A549 treated with AZD9567 at 1 μM for 4 hours (cell line): ENCODE results near the gene KRTAP1-4. TPM values are rescaled to one million over a fixed set of nuclear protein-coding genes. Genes with fewer than 3 reads are reported as not detected.

ENCODE experiments used
- total RNA-seq: library from RNA; stranded (reverse); fragments of 200-300 nt; extraction: Qiagen RNA extraction; gene quantifications from 5 replicates; pipeline ENCODE4 v1.2.3, GENCODE V29; 2022; ENCODE audit not compliant: insufficient read depth

The KRTAP1-4 gene
- total RNA-seq = not detected in 5 replicates

GRCh38 chr17:41029633-41030245 lies at the start of gene KRTAP1-4:
Gene KRTAP1-4, minus strand, starts transcription at chr17:41030195. Its CDS starts 117 bp downstream, at chr17:41030078.

GRCh38 chr17:41065829-41066624 lies 36.0 kb upstream of the KRTAP1-4 start, which contains the start of gene KRTAP2-4:
Gene KRTAP2-4, minus strand, starts transcription at chr17:41065879. Its CDS starts 34 bp downstream, at chr17:41065845.

DNA sequence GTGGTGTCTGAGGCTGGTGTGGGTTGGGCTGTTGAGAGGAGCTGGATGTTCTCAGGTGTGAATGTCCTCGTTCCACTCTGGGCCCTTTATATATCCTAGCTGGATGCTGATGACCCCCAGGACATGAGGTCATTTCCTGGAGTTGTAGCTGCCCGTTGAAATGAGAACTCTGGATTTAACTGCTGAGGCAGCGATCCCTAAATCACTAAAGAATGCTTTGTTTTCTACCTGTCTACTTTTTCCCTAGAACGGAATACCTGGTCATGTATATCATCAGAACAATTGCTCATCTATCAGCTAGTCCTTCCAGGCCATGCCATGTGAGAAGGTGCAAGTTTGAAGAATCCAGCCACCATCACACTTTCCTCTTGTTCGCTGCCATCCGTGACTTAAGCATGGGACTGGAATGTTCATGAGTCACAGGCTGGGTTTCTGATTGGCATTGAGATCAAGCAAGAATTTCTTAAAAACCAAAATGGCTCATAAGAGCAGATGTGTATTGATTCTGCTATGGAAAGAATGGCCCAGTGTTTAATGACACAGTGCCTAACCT lies 30.1 kb upstream of the KRTAP1-4 start, which contains the start of gene KRTAP2-3:
Gene KRTAP2-3 (minus strand): TSS at position 63 of the 553 bp plus-strand sequence. CDS start 64 bp downstream, outside the sequence.

GRCh38 chr17:41055130-41055529 lies 25.1 kb upstream of the KRTAP1-4 start, which contains the start of gene KRTAP2-2:
Gene KRTAP2-2, minus strand, starts transcription at chr17:41055230. Its CDS starts 19 bp downstream, at chr17:41055211.

GRCh38 chr17:41046735-41047465 lies 16.9 kb upstream of the KRTAP1-4 start, which contains the start of gene KRTAP2-1:
Gene KRTAP2-1, minus strand, starts transcription at chr17:41047316. Its CDS starts 49 bp downstream, at chr17:41047267.

GRCh38 chr17:41040783-41041571 lies 11.0 kb upstream of the KRTAP1-4 start, which contains the start of gene KRTAP1-1:
Gene KRTAP1-1, minus strand, starts transcription at chr17:41041450. Its CDS starts 53 bp downstream, at chr17:41041397.

DNA sequence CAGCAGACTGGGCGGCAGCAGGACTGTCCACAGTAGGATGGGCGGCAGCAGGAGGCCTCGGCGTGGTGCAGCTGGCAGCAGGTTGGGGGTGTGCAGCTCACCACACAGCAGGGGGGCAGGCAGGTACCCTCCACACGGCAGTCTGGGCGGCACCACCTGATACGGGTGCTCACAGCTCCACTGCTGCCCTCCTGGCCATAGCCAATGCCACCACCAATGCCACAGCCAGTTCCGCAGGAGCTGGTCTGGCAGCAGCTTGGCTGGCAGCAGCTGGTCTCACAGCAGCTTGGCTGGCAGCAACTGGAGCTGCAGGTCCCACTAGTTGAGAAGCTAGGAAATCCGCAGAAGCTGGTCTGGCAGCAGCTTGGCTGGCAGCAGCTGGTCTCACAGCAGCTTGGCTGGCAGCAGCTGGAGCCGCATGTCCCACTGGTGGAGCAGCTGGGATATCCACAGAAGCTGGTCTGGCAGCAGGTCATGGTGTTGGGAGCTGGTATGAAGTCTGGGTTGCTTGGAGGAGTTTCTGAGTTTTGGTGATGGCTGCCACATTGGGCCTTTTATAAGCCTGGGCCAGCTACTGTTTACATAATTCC lies 4.4 kb upstream of the KRTAP1-4 start, which contains the start of gene KRTAP1-3:
Gene KRTAP1-3 (minus strand): TSS at position 529 of the 590 bp plus-strand sequence. CDS start 53 bp downstream, at position 476.

GRCh38 chr17:41026715-41027471 lies 3.1 kb downstream of the KRTAP1-4 start, which contains the start of gene KRTAP1-5:
Gene KRTAP1-5, minus strand, starts transcription at chr17:41027208. Its CDS starts 53 bp downstream, at chr17:41027155.

DNA sequence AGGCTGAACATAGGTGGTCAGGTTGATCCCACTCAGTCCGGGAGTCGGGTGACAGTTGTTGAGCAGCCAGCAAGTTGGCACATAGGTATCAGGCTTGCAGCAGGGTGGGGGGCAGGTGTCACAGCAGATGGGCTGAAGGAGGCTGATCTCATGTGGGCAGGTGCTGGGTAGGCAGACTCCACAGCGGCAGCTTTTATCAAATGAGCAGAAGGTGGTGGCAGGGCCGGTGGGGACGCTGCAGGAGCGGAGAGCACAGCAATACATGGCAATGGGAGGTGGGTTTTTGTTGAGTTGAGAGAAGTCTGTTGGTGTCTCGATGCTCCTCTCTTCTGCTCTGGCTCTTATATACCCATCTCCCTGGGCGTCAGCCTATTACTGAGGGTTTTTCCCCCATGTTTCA lies 21.2 kb downstream of the KRTAP1-4 start, which contains the start of gene KRTAP3-1:
Gene KRTAP3-1 (minus strand): TSS at position 318 of the 400 bp plus-strand sequence. CDS start 54 bp downstream, at position 264.

GRCh38 chr17:40999563-40999962 lies 30.4 kb downstream of the KRTAP1-4 start, which contains the start of gene KRTAP3-2:
Gene KRTAP3-2, minus strand, starts transcription at chr17:40999906. Its CDS starts 53 bp downstream, at chr17:40999853.

DNA sequence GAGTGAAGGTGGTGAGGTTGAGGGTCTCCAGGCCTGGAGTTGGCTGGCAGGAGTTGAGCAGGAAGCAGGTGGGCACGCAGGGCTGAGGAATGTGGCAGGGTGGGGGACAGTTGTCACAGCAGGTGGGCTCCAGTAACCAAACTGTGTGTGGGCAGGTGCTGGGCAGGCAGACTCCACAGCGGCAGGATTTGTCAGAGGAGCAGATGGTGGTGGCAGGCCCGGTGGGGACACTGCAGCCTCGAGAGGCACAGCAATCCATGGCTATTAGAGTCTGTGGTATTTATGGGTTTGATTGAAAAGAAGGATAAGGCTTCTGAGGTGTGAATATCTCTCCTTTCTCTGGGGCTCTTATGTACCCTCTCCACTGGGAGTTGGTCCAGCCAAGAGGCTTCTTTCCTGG lies 36.2 kb downstream of the KRTAP1-4 start, which contains the start of gene KRTAP3-3:
Gene KRTAP3-3 (minus strand): TSS at position 326 of the 400 bp plus-strand sequence. CDS start 67 bp downstream, at position 259.

GRCh38 chr17:40984226-40984625 lies 45.8 kb downstream of the KRTAP1-4 start, which contains the start of gene KRT40:
Gene KRT40, minus strand, starts transcription at chr17:40984326. Its CDS starts 53 bp downstream, at chr17:40984273.

Other genes starting within 250 kb of the KRTAP1-4 start
- 0.12 TPM in 1 of 5 replicates, not detected in the others for gene KRT27, start 247.6 kb downstream of the KRTAP1-4 start, total RNA-seq
- not detected in 5 replicates for gene KRT28, start 230.2 kb downstream of the KRTAP1-4 start, total RNA-seq
- gene KRT10, start 207.6 kb downstream of the KRTAP1-4 start, total RNA-seq = 51.8 to 115 TPM (median 108 TPM) in 5 replicates
- gene KRT12, start 163.0 kb downstream of the KRTAP1-4 start, total RNA-seq = not detected in 5 replicates
- 0.23 to 0.42 TPM (median 0.35 TPM) in 4 of 5 replicates, not detected in the other for gene KRT20, start 145.0 kb downstream of the KRTAP1-4 start, total RNA-seq
- 0.07 to 0.26 TPM (median 0.07 TPM) in 3 of 5 replicates, not detected in the others for gene KRT23, start 92.5 kb downstream of the KRTAP1-4 start, total RNA-seq
- gene KRT39, start 63.2 kb downstream of the KRTAP1-4 start, total RNA-seq = not detected in 5 replicates
- not detected in 5 replicates for gene KRT40, start 45.9 kb downstream of the KRTAP1-4 start, total RNA-seq
- not detected in 5 replicates for gene KRTAP3-3, start 36.0 kb downstream of the KRTAP1-4 start, total RNA-seq
- 0.16 to 3.6 TPM (median 0.25 TPM) in 5 replicates for gene KRTAP3-2, start 30.3 kb downstream of the KRTAP1-4 start, total RNA-seq
- gene KRTAP3-1, start 21.1 kb downstream of the KRTAP1-4 start, total RNA-seq = not detected in 5 replicates
- gene KRTAP1-5, start 3.0 kb downstream of the KRTAP1-4 start, total RNA-seq = not detected in 5 replicates
- gene KRTAP1-3, start 4.7 kb upstream of the KRTAP1-4 start, total RNA-seq = not detected in 5 replicates
- gene KRTAP1-1, start 11.3 kb upstream of the KRTAP1-4 start, total RNA-seq = not detected in 5 replicates
- not detected in 5 replicates for gene KRTAP2-1, start 17.1 kb upstream of the KRTAP1-4 start, total RNA-seq
- not detected in 5 replicates for gene KRTAP2-2, start 25.0 kb upstream of the KRTAP1-4 start, total RNA-seq
- 0.09 to 0.19 TPM (median 0.17 TPM) in 4 of 5 replicates, not detected in the other for gene KRTAP2-3, start 29.9 kb upstream of the KRTAP1-4 start, total RNA-seq
- not detected in 5 replicates for gene KRTAP2-4, start 35.7 kb upstream of the KRTAP1-4 start, total RNA-seq
- gene KRTAP4-7, start 54.0 kb upstream of the KRTAP1-4 start, total RNA-seq = not detected in 5 replicates
- not detected in 5 replicates for gene KRTAP4-8, start 67.9 kb upstream of the KRTAP1-4 start, total RNA-seq
- not detected in 5 replicates for gene KRTAP4-16, start 72.0 kb upstream of the KRTAP1-4 start, total RNA-seq
- not detected in 5 replicates for gene KRTAP4-9, start 75.2 kb upstream of the KRTAP1-4 start, total RNA-seq
- not detected in 5 replicates for gene KRTAP4-11, start 88.2 kb upstream of the KRTAP1-4 start, total RNA-seq
- gene KRTAP4-12, start 94.0 kb upstream of the KRTAP1-4 start, total RNA-seq = not detected in 5 replicates
- not detected in 5 replicates for gene KRTAP4-6, start 110.3 kb upstream of the KRTAP1-4 start, total RNA-seq
- gene KRTAP4-5, start 119.6 kb upstream of the KRTAP1-4 start, total RNA-seq = not detected in 5 replicates
- gene KRTAP4-4, start 130.6 kb upstream of the KRTAP1-4 start, total RNA-seq = 0.07 TPM in 1 of 5 replicates, not detected in the others
- gene KRTAP4-3, start 138.0 kb upstream of the KRTAP1-4 start, total RNA-seq = not detected in 5 replicates
- not detected in 5 replicates for gene KRTAP4-2, start 148.0 kb upstream of the KRTAP1-4 start, total RNA-seq
- gene KRTAP4-1, start 154.7 kb upstream of the KRTAP1-4 start, total RNA-seq = not detected in 5 replicates
- not detected in 5 replicates for gene KRTAP9-1, start 159.7 kb upstream of the KRTAP1-4 start, total RNA-seq
- gene KRTAP9-2, start 196.5 kb upstream of the KRTAP1-4 start, total RNA-seq = not detected in 5 replicates
- not detected in 5 replicates for gene KRTAP9-3, start 202.3 kb upstream of the KRTAP1-4 start, total RNA-seq
- gene KRTAP9-8, start 207.8 kb upstream of the KRTAP1-4 start, total RNA-seq = not detected in 5 replicates
- not detected in 5 replicates for gene KRTAP9-4, start 219.5 kb upstream of the KRTAP1-4 start, total RNA-seq
- gene KRTAP9-9, start 225.2 kb upstream of the KRTAP1-4 start, total RNA-seq = not detected in 5 replicates
- not detected in 5 replicates for gene KRTAP9-6, start 235.2 kb upstream of the KRTAP1-4 start, total RNA-seq
- gene KRTAP9-7, start 245.5 kb upstream of the KRTAP1-4 start, total RNA-seq = not detected in 5 replicates